Neural crest cell (in vitro differentiated cells): ENCODE measurements around the gene AKNAD1. TPM values are rescaled to one million over a fixed set of nuclear protein-coding genes. Genes with fewer than 3 reads are reported as not detected.

Source experiments
- DNase-seq: peaks from one replicate; pipeline ENCODE4 v3.0.0; 2021; ENCODE audit warnings: low read depth, mixed read lengths, low spot score
- H3K27ac Mint-ChIP-seq: one replicate; pipeline ENCODE4 v1.8.0; 2021; ENCODE audit warnings: mild to moderate bottlenecking, mixed read lengths; ENCODE audit not compliant: unreplicated experiment
- H3K27me3 Mint-ChIP-seq: 2 replicates; pipeline ENCODE4 v1.8.0; 2021; ENCODE audit warnings: low read depth, mild to moderate bottlenecking, mixed read lengths
- H3K36me3 Mint-ChIP-seq: 2 replicates; pipeline ENCODE4 v1.8.0; 2021; ENCODE audit warnings: low read depth, mild to moderate bottlenecking, mixed read lengths
- H3K4me1 Mint-ChIP-seq: 2 replicates; pipeline ENCODE4 v1.8.0; 2021; ENCODE audit warnings: mixed read lengths
- H3K4me3 Mint-ChIP-seq: one replicate; pipeline ENCODE4 v1.8.0; 2021; ENCODE audit warnings: mild to moderate bottlenecking, mixed read lengths
- H3K9me3 Mint-ChIP-seq: 2 replicates; pipeline ENCODE4 v1.8.0; 2021; ENCODE audit warnings: mixed read lengths
- CTCF ChIP-seq: fragments of 200-600 bp; sonication (generic); conservative IDR thresholded peaks from 2 replicates; pipeline ENCODE4 v1.5.0; 2021; ENCODE audit warnings: antibody characterized with exemption, mild to moderate bottlenecking
- total RNA-seq: library from RNA; stranded (reverse); gene quantifications from 2 replicates; pipeline ENCODE4 v1.2.1, GENCODE V29; 2021

Gene AKNAD1
- total RNA-seq, 1 donor from 2014 or later, result 1.0 TPM

GRCh38 chr1:108779455-108779854, 77.4 kb downstream of the AKNAD1 start:
- peaks cover 6% of the 10 kb centered on the region for H3K9me3 Mint-ChIP-seq
- H3K36me3 Mint-ChIP-seq, result peaks cover 25% of the 10 kb centered on the region
- H3K27ac Mint-ChIP-seq, result no peak overlapping the region
- TF ChIP-seq CTCF, result no peak
- no peaks in the 10 kb centered on the region for H3K27me3 Mint-ChIP-seq
- H3K4me3 Mint-ChIP-seq, result no peak overlapping the region
- no peaks in the 10 kb centered on the region for H3K4me1 Mint-ChIP-seq
- DNase-seq, result no peak

DNA sequence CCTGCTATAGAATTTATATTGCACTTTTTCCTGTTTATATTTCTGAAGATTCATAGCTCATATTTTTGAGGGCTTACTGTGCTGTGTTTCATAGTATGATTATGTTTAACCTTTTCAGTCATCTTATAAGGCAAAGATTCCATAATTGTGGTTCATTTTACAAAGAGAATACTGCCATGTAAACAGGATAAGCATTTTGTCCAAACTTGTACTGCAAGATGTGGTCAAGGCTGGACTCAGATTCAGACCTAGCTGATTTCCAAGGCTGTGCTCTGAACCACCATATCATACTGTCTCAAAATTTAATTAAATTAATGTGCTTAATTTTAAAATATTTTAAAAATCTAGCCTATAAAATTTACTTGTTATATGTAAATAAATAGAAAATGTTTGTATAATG, 79.1 kb downstream of the AKNAD1 start:
- H3K36me3 Mint-ChIP-seq, result peaks cover 16% of the 10 kb centered on the region
- H3K4me1 Mint-ChIP-seq, result no peaks in the 10 kb centered on the region
- no peak for TF ChIP-seq CTCF
- no peak overlapping the region for H3K27ac Mint-ChIP-seq
- no peaks in the 10 kb centered on the region for H3K9me3 Mint-ChIP-seq
- no peak overlapping the region for H3K4me3 Mint-ChIP-seq
- DNase-seq, result no peak
- H3K27me3 Mint-ChIP-seq, result no peaks in the 10 kb centered on the region

DNA sequence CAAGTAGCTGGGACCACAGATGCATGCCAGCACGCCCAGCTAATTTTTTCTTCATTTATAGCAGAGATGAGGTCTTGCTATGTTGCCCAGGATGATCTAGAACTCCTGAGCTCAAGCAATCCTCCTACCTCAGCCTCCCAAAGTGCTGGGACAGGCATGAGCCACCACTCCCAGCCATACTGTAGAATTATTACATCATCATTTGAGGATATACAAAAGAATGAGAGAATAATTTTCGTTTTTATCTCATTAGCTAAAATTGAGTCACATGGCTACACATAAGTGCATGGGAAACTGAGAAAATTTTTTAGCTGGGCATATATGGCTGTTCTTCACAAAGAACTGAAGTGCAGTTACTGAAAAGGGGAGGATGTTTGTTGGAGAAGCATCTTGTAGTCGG, 89.2 kb downstream of the AKNAD1 start:
- Mint-ChIP-seq H3K36me3 (peaks cover 6% of the 10 kb centered on the region), H3K9me3 (no peaks in the 10 kb centered on the region), H3K4me3 (no peak overlapping the region), H3K27me3 (no peaks in the 10 kb centered on the region), H3K4me1 (peaks cover 5% of the 10 kb centered on the region), H3K27ac (no peak overlapping the region)
- no peak for TF ChIP-seq CTCF
- no peak for DNase-seq

GRCh38 chr1:108767115-108767514, 89.8 kb downstream of the AKNAD1 start:
- no peaks in the 10 kb centered on the region for H3K9me3 Mint-ChIP-seq
- H3K27ac Mint-ChIP-seq, result no peak overlapping the region
- no peak for TF ChIP-seq CTCF
- no peak overlapping the region for H3K4me3 Mint-ChIP-seq
- no peak for DNase-seq
- H3K27me3 Mint-ChIP-seq, result no peaks in the 10 kb centered on the region
- H3K4me1 Mint-ChIP-seq, result peaks cover 5% of the 10 kb centered on the region
- peaks cover 8% of the 10 kb centered on the region for H3K36me3 Mint-ChIP-seq

Other genes starting within 250 kb of the AKNAD1 start
- 8.0 and 9.0 TPM in 2 replicates for gene HENMT1, start 196.0 kb downstream of the AKNAD1 start, total RNA-seq
- 55.2 and 58.5 TPM in 2 replicates for gene PRPF38B, start 164.8 kb downstream of the AKNAD1 start, total RNA-seq
- not detected in 2 replicates for gene FNDC7, start 144.2 kb downstream of the AKNAD1 start, total RNA-seq
- gene STXBP3, start 110.4 kb downstream of the AKNAD1 start, total RNA-seq, result 31.5 and 32.2 TPM in 2 replicates
- 29.0 and 33.8 TPM in 2 replicates for gene GPSM2, start 19.9 kb upstream of the AKNAD1 start, total RNA-seq
- gene CLCC1, start 106.4 kb upstream of the AKNAD1 start, total RNA-seq, result 42.7 and 43.3 TPM in 2 replicates
- 18.0 and 19.0 TPM in 2 replicates for gene WDR47, start 185.0 kb upstream of the AKNAD1 start, total RNA-seq
- 22.4 and 24.9 TPM in 2 replicates for gene TAF13, start 218.9 kb upstream of the AKNAD1 start, total RNA-seq
- 26.1 and 28.4 TPM in 2 replicates for gene TMEM167B, start 233.7 kb upstream of the AKNAD1 start, total RNA-seq